GM21576 (cell line): Measurements from ENCODE around the gene PTPRM.

Experiments used
- ATAC-seq: cut with Tn5 transposase; IDR thresholded peaks from one replicate; pipeline ENCODE4 v1.9.1; 2021; ENCODE audit warnings: mild to moderate bottlenecking, moderate library complexity; ENCODE audit not compliant: unreplicated experiment

PTPRM gene

DNA sequence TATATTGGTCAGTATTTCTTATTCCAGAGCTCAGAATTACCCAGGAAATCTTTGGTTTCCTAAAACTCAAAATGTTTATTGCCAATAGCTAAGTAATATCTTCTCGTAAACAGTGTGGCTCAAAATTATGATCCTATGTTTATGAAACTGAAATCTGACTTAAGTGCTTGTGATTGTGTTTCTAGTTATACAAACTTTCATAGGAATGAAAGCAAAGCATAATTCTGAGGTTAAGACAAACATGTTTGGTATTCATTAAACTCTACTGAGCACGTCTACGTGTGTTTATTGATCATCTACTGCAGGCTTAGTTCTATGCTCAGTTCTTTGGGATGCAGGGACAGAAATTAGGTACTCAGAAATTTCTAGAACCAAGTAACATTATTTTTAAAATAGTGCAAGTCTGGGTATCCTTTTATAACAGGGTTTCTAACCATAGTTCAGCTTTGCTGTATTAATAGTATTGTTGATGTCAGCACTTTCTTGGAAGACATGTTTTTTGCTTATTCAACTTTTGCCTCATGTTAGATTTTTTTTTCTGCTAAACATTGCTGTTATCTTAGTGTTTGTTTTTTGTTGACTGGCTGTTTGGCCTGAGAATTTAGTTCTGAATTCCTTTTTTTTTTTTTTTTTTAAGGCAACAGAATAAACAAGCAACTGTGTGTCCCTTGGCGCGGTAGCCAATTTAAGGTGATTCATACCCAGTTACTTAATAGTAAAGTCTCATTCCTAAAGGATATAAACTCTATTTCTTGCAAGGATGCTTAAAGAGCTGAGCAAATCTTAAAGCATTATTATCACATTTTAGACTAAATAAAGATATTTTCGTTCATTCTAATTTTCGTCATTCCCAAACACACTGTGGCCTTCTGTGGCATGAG is 31.3 kb downstream of the PTPRM start:
- no peak for ATAC-seq

DNA sequence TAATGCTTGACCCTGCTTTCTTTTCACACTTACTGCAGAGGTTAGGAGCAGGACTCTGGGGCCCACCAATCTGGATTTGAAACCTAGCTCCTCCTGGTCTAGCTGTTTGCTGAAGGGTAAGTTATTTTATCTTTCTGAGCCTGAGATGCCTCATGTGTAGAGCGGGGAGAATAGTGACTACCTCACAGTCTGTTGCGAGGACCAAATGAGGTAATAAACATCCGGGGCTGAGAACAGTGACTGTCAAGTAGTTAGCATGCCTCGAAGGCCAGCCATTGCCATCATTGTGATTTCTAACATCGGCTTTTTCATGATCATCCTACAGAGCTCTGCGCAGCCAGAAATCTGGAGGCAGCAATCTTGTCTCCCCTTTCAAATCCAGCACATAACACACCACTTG is 32.9 kb downstream of the PTPRM start:
- no peak for ATAC-seq

DNA sequence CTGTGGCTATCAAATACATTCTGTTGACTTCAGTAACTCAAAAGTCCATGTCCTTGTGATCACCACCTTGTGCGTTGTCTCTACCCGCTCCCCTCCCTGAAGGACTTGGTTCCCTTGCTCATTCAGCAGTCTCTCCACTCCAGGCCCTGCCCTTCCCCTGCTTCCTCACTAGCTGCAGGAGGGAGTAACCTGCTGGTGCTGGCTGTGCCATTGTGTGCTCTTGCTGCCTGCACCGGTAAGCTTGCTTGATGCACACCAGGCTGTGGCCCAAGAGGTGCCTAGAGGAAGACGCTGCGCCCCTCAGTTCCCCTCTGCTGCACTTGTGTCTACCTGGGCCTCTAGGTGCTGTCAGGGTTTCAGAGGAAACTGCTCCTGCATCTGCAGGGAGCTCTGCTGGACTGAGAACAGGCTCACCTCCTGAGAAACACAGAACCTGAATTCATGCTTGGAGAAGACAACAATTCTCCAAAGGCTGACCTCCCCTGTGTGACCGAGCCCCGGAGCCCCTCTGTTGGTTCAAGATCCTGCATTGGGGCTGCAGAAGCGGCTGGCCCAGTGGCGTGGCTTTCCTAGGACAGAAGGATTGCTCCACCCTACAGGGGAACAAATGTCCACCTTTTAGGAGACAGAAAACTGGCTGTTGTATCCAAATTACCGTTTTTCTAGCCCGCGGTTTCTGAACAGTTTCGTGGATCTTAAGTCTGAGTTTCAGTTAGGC is 33.6 kb downstream of the PTPRM start:
- no peak for ATAC-seq

DNA sequence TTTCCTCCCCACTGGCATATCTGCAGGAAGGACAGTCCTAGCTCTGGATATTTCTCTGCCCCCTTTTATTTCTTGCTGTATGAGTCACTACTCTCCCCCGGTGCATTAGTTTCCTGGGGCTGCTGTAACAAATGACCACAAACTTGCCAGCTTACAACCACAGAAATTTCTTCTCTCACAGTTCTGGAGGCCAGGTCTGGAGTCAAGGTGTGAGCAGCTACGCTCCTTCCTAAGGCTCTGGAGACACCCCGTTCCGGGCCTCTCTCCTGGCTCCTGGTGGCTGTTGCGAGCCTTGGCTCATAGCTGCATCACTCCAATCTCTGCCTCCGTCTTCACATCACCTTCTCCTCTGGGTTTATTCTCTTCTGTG is 34.1 kb downstream of the PTPRM start:
- ATAC-seq, result no peak

DNA sequence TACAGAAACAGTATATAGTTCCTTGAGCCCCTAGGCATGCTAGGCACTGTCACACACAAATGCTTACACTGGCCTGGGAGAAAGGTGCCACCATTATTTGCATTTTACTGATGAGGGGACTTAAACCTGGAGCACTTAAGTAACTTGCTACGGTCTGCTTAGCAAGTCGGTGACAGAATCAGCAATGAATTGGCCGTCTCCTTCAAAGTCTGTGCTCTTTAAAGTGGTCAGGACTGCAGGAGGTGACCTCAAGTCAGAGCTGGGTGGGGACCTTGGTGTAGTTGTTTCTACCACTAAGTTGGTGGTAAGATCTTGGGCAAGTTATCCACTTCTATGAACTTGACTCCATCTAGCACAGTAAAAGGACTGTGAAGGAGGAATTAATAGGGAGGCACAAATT is 34.8 kb downstream of the PTPRM start:
- ATAC-seq, result no peak

DNA sequence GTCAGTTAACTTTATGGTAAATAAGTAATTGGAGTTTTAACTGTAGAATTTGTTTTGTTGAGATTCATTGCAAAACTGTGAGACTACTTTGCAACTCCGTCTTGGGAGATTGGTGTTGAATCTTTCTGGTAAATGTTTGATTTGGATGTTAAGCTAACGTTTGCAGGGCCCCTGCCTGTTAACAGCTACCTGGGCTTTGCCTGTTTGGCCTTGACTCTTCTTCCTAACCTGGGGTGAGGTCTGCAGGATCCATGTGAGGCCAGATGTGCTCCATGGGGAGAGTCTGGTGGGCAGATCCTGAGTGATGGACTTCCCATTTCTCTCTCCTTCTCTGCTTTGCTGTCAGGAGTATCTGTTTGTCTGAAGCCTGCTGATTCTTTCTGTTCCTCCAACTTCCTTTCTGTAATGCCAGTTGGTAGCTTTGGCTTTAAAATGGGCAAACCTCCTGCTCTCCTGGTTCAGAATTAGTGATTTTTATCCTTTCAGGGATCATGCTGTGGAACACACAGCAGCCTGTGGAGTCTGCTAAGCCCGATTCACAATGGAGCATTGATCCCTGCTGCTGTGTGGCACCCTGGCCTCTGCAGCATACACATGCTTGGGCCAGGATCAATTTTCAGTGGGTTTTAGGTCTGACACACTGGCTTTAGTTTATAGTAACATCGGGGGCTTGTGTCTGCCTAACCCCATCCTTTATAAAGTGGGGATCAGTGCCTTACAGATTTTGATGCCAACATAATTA is 36.3 kb downstream of the PTPRM start:
- ATAC-seq, result no peak

DNA sequence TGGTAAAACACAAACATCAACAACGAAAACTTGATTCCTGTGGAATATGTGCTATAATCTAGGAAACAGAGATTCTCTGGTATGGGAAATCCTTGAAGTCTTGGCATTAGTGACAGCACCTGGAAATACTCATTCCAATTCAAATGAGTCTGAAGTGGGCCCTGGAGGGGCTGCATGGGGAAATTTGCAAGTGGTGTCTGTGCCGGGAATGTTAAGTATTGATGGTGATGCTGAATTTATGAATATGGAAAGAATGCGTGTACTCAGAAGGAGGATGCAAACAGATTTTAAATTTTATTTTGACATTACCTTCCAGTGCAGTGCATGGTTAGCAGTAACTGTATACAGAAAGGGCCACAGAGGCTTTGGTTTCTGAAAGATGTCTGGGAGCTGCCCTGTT is 37.2 kb downstream of the PTPRM start:
- no peak for ATAC-seq

DNA sequence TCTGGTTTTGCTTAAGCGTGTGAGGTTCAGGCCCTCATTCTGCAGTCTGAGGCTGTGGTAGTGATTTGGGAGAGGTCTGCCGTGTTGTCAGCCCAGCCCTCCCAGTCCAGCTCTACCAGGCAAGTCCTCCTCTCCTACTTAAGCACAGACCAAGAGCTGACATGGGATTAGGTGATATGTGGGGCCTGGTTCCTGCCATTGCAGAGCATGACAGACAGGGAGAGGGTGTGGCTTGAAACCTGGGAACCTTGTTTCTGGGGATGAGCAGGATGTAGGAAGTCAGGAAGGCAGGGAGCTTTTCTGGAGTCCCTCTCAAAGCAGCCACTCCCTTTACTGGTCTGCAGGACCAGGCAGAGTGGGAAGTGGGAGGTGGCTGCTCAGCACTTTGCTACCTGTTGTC is 38.6 kb downstream of the PTPRM start:
- no peak for ATAC-seq

DNA sequence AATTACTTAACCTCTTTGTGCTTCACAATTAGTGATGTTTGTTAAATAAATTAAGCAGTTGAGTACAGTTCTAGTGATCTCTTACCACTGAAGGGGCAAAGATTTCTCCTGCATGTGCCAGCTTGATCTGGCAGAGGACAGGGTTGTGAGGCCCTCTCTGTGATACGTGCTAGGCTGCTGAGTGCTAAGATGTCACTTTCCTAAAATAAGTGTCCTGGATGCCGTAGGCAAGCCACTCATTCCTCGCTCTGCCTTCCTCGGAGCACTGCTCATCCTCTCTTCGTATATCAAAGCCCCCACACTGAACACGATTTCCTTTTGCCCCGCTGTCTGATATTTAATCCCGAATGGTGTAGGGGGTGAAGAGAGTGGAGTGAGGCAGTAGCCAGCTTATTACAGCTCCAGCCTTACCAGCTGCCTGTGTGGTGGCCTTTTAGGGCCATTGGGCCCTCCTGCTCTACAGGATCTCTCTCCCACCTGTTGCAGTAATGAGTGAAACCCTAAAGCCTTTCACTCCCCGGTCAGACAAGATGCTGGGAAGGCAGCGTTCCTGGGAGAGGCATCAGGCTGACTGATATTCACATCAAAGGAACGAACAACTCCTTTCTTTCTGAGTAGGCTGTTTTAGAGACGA is 40.5 kb downstream of the PTPRM start:
- ATAC-seq, result no peak

DNA sequence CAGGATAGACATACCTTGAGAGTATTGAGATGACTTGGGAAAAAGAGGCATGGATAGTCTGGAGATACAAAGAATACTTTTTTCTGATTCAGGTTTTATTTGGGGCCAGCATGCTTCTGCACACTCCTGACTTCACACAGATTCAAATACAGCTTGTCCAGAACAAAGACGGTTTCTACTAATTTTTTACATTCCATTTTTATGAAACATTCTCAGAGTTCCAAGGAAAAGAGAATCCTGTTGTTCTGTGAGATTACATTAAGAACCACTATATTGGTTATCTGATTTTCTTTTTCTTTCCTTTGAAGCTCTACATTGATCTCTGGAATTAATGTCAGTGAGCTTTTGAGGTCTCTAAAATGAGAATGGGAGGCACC is 41.0 kb downstream of the PTPRM start:
- no peak for ATAC-seq

DNA sequence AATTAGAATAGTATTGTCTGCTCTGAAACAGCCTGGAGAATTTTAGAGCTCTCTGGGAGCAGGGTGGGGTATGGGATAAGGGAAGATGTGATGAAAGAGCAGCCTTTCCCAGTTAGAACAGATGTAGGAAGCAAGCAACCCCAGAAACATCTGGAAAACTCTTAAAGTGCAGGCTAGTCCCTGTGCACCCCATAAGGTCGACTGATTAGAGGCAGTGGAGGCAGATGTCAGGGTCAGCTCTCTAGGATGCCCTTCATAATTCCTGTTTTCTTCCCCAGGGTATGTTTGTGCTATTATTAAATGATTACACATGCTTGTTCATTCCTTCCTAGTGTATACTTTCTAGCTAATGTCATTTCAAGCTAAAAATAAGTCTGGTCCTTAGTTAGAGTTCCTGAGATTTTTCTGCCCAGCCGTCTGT is 41.7 kb downstream of the PTPRM start:
- ATAC-seq, result no peak

DNA sequence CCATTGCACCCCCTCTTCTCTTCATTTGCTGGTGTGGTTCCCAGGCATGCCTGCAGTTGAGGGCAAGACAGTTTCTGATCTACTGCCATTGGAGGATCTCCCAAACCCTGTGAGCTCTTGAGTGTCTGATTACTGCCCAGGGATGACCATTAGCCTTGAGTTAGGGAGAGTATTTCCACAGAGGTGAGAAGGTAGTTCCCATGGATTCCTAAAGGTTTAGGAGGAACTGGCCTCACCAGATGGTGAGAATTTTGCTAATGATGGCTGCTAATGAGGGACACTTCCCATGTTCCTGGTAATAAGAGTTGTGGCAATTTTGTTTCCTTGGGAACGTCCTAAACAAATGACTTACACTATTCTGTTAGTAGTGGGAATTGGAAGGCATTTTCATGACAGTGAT is 42.5 kb downstream of the PTPRM start:
- ATAC-seq, result no peak

DNA sequence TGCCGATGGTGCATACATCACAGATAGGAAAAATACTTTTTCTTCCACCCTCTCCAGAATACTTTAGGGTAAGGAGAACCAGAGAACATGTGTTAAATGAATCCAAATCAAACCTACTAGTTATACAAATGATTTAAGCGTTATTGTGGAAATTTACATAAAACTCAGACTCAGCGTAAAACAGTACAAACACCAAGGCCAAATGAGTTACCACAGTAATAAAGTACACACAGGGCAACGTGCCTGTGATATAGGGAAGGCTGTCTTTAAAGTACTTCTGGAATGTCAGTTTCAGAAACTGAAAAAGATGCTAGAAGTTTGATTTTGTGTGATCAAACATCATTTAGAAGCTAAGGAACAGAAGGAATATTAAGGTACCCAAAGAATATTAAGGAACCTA is 46.9 kb downstream of the PTPRM start:
- ATAC-seq, result no peak

DNA sequence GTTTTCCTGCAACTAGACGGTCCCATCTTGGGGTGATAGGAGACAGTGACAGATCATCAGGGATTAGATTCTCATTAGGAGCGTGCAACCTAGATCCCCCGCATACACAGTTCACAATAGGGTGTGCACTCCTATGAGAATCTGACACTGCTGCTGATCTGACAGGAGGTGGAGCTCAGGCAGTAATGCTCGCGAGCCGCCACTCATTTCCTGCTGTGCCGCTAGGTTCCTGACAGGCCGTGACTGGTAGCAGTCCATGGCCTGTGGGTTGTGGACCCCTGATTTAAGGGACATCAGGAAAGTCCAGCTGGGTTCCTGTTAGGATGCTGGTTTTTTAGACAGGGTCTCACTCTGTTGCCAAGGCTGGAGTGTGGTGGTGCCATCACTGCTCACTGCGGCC is 48.7 kb downstream of the PTPRM start:
- ATAC-seq, result no peak

DNA sequence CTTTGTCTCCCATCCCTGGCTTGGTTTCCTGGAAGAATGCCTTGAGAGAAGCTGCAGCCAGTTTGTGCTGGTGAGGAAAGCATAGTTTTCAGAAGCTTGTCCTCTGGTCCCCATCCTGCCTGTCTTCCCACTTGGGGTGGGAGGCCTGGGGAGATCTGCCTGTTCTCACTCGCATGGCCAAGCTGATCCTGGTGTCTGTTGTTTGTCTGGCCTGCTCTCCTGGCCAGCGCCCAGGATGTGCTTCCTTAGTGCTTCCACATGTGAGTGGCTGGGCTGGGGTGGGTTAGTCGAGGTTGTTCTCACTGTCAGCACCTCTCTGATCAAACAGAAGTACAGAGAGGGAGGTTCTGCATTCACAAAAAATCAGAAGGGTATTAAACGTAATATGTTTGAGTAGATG is 49.5 kb downstream of the PTPRM start:
- no peak for ATAC-seq

DNA sequence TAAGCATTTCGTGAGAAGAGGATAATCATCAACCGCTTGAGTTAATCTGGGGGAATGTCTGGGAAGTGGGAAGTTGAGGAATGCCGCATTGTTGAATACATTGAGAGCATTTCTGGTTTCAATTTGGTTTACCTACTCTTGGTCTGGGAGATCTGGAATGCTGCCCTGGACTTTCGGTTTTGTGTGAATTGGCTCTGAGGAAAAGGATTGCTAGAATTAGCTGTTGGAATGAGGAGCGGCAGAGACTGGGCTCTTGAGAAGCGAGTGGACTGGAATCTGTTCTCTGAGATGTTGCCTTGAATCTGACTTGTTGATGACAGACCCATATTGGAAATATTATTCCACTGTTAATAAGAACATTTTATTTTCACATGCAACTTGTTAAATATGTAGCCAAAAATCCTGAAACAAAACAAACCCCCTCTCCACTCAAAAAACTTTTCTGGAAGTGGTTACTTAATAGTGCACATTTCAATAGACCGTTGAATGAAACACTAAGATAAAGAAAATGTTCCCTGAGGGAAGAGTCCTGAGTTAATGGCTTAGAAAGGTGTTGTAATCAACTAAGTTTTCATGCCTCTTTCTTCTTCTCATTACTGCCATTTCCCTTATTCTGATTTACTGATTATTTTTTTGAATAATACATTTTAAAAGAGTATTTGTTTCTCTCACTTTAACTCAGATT is 50.8 kb downstream of the PTPRM start:
- ATAC-seq, result no peak

DNA sequence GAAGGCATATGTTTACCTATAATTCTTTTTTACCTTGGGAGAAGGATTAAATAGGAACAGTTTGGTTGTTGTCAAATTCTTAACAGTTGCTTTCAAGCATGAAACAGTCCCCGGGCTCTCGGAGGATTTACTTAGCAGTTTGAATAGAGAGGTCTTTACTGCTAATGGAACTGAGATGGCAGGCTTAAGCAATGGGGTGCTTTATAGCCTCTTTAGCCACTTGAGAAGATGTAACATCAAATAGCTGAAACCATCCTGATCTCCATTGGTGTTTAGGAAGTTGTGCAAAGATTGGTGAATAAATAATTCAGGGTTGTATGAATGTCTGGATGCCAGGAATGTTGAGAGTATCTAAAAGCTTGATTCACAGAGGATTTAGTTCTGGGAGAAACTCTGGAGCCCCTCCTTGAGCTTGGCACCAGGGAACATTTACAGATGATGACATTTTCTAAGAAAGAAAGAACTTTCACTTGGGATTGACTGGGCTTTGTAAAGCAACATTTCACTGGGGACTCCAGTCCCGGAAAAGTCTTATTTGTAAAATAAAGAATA is 51.9 kb downstream of the PTPRM start:
- ATAC-seq, result no peak

DNA sequence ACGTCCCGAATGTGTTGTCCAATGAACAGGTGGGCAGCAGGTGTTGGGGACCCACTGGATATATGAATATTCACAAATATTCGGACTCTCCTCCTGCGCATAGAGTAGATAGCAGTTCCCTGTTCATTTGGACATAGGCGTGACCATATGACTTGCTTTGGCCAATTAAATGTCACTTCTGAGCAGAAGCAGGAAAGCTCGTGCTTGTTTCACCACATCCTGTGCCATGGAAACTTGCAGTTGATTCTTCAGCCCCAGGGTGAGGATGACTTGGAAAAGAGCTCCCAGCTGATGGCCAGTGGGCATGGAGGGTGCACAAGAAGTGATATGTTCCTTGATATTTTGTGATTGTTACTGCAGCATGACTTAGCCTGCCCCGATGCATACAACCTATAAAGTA is 52.6 kb downstream of the PTPRM start:
- ATAC-seq, result no peak

DNA sequence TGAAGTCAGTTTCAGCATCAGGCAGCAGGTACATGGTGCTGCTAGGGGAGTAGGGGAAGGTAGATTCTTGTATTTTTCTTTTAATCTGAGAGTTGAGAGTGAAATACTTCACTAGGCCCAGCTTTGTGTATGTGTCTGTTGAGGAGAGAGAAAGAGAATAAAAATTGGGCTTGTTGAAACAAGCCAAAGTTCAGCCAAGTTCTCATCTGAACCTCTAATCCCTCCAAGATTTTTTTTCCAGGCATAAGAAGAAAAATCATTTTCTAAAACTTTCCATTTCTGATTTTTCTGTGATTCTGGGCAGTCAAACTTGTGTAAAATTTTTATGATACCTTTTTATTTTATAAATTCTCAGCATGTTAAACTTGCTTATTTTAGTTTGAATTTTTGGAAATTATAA is 55.6 kb downstream of the PTPRM start:
- no peak for ATAC-seq

DNA sequence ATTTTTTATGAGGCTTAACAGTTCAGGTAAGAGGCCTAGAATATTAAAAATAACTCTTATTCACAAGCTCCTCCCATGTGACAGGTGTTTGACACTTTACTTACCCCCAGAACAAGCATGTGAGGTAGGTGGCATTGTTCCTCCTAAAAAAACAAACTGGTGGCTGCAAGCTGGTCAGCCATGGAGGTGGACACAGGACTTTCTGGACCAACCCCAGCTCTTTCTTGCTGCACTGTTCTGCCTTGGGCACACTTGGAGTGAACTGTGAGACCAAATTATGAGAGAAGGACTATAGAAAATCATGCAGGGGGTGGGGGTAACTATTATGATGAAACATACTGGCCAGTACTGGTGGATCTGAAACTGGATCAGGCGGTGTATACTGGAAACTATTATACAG is 56.6 kb downstream of the PTPRM start:
- no peak for ATAC-seq

DNA sequence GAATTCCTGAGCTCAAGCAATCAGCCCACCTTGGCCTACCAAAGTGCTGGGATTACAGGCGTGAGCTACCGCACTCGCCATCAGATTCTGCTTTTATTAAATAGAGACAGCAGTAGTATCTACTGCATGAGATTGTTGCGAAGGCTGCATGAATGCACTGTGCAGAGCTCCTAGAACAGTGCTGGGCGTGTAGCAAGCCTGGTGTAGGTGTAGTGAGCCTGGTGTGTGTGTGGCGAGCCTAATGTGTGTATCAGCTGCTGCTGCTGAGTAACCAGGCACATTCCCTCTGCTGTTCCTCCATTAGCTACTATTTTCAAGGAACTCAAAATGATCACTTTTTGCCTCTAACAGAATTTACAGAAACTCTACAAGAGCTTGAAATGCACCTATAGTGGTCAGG is 57.6 kb downstream of the PTPRM start:
- no peak for ATAC-seq
